ENCODE measurements around the gene FPR2.
"Not testable (repeated sequence)": the region's sequence is repeated elsewhere in the genome, so short reads cannot be mapped to it uniquely, and the experiment has no call there.

FPR2 gene

DNA sequence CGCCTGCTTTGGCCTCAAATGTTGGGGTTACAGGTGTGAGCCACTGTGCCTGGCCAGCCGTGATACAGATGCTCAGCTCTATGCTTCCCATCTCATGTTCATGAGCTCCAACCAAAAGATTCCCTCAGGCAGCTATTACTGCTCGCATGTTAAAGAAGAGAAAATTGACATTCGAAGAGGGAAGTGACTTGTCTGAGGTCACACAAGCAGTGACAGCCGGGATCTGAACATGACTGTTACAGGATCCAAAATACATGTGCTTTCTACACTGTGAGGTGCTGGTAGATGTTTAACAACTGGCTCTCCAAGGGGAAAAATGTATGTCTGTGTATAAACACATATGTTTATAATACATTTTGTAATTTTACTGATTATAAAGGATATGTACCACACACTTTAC, 20.6 kb upstream of the FPR2 start:
- DNase-seq = no peak

DNA sequence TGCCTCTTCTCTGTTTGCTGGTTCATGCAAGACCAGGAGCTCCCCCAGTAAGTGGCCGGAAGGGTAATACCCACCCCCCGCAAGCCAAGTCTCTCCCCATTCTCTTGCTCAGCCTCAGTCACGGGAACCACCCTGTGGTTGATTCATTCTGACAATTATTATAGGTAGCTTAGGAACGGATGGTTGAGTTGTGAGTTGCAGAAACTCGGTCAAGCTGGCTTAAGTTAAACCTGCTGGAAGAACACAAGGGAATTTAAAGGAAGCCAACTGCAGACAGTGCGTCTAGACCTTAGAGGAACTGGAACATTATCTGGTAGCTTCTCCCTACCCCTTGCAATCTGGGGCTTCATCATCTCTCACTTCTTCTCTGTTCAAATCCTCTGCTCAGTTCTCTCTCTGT, 18.2 kb upstream of the FPR2 start:
- DNase-seq = no peak

DNA sequence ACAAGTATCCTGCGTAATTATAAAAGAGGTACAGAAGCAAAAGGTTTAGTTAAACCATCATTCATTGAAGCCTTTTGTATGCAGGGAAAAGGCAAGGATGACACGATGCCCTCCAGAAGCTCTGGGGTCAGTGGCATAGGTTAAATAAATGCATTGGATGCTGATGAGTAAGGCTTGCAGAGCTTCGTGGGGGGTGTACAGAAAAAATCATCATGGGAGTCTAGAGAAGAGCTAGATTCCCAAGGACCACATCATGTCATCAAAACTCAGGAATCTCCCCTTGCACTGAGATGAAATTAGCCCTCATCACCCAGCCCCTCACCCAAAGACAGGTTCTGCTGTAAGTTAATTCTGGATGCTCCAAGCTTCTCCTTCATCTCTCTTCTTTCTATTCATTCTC, 17.6 kb upstream of the FPR2 start:
- no peak for DNase-seq

DNA sequence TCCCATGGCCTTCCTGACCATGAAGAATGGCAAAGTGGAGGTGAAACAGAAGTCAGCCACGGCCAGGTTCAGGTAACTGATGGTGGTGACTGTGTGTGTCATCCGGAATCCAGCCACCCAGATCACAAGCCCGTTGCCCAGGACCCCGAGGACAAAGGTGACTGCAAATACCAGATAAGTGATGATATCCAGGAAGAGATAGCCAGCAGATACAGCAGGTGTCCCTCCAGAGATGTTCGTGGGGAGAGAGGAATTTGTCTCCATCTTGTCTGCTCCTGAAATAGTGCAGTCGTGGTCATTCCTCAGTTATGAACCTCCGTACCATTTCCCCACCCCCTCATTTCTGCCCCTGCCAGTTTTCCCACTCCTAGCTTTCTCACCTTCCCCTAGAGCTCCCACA, 14.2 kb upstream of the FPR2 start:
- no peak for DNase-seq

DNA sequence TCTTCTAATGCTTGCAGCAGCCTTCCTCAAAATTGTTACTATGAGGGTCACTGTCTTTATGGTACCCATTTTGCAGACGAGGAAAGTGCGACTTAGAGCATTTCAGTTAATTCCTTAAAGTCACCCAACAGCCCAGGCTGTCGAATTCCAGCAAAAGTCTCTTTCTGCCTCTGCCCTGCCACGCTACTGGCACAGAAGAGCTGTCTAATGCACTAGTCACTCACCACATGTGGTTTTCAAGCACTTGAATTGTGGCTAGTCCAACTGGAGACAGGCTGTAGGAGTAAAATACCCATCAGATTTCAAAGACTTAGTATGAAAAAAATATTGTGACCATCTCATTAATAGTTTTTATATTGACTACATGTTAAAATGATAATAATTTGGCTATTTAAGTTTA, 11.0 kb upstream of the FPR2 start:
- DNase-seq = no peak

DNA sequence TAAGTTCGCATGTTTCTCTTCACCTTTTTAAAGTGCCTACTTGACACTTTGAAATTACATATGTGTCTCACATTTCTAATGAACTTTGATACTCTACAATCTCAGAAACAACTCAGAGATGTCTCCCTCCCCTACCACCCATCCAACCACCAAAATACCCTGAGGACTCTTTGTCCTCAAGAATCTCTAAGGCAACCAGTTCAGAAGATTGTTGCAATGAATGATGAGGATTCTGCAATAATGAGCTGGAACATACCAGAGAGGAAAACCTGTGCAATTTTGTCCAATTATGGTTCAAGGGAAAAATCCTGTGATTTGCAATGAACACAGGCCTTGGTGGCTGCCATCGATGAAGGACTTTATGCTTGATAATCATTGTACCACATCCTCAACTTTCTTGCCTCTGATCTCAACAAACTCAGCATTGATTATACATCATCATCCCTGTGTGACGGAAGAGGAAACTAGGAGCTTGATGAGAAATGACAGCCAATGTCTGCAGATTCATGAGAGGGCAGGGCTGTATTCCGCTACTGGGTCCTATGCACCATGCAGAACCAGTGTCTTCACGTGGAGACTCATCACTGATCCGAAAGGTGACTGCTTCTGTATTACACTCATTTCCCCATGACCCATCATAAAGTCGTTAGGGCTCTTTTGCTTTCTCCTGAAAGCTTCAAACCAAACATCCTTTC, 10.4 kb upstream of the FPR2 start:
- no peak for DNase-seq

DNA sequence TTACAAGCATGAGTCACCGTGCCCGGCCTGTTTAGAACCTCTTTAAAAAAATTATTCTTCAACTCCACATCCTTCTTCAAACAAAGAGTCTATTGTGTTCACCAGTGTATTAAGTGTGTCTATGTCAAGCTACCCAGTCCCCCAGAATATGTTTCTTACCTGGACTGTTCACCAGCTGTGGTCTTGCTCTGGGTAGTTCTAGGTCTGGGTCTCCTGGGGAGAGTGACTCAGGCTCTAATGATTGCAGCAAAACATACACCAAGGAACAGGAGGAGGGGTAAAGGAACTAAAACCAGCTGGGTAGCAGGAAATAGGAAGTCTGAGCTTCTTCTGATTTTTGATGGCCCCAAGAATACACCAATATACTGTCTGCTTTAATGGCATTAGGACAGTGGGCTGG, 9.3 kb upstream of the FPR2 start, which contains the start of gene FPR1:
Gene FPR1 (minus strand): TSS at position 224 of the 400 bp plus-strand sequence. CDS start 4,884 bp downstream, outside the sequence.
- no peak for DNase-seq

DNA sequence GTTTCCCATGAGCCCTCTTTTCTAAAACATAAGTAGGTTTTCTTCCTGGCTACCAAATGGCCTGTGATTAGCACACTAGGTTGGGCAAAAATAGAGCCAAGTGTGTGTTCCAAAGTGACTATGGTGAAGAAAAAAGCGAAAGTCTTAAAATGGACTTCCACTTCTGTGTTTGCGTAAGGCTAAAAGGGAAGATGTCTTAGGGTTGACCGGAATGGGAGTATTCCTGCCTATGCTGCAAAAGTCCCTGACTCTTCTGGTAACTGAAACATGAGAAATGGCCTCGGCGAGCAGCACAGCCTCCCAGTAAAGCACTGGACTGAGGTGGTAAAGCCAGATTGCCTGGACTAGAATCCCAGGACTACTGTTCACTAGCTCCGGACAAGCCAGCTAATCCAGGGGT, 6.9 kb upstream of the FPR2 start:
- no peak for DNase-seq

DNA sequence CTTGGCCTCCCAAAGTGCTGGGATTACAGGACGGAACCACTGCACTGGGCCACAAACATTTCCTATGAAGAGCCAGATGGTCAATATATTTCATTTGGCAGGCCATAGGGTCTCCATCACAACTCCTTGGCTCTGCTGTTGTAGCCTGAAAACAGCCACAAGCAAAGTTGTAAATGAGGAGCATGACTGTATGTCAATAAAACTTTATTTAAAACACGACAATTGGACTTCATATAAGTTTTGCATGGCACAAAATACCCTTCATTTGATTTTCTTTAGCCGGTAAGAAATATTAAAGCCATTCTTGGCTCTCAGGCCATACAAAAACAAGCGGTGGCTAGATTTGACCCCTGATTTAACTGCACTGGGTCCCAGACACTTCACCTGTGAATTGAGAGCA, 6.2 kb upstream of the FPR2 start:
- DNase-seq = no peak

DNA sequence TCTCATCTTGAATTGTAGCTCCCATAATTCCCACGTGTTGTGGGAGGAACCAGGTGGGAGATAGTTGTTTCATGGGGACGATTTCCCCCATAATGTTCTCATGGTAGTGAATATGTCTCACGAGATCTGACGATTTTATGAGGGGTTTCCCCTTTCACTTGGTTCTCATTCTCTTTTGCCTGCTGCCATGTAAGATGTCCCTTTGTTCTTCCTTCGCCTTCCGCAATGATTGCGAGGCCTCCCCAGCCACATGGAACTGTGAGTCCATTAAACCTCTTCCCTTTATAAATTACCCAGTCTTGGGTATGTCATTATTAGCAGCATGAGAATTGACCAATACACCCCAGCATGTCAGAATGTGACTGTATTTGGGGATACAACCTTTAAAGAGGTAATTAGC, 5.4 kb upstream of the FPR2 start:
- DNase-seq = no peak

DNA sequence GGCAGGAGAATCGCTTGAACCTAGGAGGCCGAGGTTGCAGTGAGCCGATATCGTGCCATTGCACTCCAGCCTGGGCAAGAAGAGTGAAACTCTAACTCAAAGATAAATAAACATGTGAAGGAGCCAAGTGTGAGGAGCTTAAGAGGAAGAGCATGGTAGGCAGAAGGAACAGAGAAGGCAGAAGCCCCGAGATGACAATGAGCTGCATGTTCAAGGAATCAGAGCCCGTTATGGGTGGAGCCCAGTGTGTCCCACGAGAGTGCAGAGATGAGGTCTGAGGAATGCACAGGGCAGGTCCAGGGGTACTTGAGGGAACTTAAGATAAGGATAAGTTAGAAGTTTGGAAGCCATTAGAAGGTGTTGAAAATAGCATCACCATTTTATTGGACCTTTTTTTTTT, 716 bp downstream of the FPR2 start:
- no peak for DNase-seq

DNA sequence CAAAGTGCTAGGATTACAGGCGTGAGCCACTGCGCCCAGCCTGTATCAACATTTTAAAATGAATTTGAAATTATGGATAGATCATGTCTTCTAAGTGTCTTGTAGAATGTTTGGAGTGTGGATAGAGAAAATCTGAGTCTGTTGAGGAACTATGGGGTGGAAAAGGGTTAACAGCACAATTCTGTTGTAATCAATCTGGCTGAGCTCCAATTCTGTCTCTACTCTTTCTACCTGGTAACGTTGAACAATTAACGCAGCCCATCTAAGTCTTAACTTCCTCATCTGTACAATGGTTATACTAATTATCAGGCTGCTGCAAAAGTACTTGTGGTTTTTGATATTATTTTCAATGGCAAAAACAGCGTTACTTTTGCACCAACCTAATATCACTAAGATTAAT, 4.1 kb downstream of the FPR2 start:
- DNase-seq = no peak

DNA sequence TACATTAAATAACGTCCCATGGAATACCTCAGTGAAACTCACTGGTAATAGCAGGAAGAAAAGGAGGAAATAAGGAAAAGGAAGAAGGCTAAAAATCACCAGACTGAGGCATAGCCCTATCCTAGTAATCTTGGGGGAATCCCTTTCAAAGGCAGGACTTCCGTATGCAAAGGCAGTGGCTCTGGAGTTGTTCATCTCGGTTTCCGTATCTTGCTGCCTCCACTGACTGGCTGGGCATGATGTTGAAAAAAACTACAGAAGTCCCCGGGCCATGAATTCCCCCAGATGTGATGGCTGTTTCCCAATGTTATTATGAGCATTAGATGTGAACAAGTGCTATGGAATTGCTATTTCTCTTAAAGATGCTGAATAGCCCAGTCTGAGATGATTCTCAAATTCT, 5.5 kb downstream of the FPR2 start:
- no peak for DNase-seq

DNA sequence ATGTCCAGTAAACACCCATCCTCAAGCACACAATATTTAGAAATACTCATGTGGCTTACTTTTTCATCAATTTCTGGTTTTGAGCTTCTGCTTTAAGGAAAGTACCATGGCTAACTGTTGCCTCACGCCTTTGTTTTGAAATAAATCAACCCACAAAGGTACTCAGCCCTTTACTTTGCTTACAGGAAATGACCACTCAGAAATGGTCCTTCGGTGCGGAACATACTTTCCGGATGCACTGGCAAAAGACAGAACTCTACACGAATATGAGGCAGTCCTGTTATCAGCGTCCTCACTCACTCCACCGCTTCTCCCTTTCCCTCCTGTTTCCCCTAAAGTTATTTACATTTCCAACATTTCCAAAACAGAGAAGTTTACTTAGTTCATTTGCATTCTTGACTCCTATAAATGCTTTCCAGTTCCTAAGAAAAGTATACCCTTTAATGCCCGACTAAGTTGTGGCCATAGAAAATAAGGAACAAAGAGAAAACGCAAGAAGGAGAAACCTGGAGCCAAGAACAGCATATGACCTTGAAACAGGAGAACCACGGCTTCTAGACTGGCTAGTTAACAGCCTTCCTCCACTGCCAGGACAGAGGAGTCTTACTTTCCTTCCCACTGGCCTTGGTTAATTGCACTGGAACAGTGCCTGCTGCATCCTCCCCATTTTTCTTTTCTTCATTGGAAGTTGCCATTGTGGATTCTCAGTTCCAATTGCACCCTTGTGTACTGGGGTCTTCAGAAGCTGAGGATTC, 10.6 kb downstream of the FPR2 start:
- DNase-seq = no peak

DNA sequence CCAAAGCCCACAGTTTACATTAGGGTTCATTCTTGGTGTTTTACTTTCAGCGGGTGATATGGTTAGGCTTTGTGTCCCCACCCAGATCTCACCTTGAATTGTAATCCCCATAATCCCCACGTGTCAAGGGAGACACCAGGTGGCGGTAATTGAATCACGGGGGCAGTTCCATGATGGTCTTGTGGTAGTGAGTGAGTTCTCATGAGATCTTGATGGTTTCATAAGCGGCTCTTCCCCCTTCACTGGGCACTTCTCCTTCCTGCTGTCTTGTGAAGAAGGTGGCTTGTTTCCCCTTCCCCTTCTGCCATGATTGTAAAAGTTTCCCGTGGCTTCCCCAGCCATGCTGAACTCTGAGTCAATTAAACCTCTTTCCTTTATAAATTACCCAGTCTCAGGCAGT, 12.0 kb downstream of the FPR2 start:
- DNase-seq = no peak

DNA sequence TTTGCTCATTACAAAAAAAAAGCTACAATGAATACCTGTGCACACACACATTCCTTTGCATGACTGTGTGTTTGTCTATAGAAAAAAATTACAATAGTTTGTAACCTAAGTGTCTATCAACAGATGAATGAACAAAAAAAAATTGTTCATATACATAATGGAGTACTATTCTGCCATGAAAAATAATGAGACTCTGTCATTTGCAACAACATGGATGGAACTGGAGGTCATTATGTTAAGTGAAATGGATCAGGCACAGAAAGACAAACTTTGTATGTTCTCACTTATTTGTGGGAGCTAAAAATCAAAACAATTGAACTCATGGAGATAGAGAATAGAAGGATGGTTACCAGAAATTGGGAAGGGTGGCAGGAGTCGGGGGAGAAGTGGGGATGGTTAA, 15.6 kb downstream of the FPR2 start:
- DNase-seq = not testable (repeated sequence)

DNA sequence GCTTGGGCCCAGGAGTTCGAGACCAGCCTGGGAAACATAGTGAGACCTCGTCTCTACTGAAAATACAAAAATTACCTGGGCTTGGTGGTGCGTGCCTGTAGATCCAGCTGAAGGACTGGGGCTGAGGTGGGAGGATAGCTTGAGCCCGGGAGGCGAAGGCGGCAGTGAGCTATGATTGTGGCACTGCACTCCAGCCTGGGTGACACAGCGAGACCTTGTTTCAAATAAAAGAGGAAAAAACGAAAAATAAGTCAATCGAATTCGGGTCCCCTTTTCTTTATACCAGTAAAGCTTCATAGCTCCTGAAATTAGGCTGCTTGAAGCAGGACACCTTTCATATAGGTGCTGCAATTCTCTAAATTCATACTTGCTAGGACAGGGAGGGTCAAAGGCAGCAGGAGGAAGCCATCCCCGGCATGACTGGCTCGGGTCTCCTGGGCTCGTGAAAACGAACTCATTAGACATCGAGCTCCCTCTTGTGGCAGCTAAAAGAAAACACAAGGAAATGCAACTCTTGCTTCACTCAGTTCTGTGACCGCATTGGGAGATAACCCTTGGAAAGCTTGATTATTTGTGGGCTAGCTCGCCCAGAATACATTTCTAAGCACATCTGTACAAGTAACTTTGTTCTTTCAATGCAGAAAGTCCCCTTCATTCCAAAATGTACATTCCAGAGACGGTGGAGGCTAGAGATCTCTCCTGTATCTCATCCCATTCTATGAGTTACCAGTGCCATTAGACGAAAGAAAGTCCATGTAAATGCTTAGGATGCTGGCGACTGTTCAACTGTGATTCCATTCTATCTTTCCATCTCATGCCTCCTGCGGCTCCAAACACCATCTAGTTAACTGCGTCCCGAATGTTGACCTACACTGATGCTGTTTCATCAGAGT, 16.8 kb downstream of the FPR2 start:
- DNase-seq = peak; percentile 10

DNA sequence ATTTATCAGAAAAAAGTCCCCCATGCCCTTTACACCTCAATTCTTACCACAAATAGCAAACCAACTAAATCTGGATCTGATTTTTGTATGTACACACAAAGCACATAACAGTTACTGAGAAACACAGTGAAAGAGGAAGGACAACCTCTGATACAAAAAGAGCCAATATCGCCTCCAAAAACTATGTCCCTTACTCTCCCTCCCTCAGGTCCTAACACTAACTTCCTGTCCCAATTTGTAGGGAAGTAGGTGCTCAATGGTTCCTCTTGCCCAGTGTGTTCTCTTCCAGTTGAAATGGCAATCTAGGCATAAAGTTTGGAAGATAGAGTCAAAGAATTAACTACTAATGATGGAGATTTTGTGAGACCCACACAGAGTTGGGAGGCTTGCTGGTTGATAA, 18.2 kb downstream of the FPR2 start:
- DNase-seq = no peak

DNA sequence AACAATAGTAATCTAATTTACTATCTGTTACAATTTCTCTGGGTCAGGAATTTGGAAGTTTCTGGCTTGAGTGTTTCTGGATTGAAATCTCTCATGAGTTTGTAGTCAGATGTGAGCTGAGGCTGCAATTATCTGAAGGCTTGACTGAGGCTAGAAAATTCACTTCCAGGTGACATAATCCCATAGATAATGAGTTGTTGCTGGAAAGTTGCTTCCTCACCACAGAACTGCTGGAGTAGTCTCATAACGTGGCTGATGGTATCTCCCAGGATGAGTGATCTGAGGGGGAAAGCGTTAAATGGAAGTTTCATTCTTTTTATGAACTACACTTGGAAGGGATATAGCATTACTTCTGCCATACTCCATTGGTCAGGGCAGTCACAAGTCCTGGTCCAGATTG, 18.7 kb downstream of the FPR2 start:
- DNase-seq = no peak

DNA sequence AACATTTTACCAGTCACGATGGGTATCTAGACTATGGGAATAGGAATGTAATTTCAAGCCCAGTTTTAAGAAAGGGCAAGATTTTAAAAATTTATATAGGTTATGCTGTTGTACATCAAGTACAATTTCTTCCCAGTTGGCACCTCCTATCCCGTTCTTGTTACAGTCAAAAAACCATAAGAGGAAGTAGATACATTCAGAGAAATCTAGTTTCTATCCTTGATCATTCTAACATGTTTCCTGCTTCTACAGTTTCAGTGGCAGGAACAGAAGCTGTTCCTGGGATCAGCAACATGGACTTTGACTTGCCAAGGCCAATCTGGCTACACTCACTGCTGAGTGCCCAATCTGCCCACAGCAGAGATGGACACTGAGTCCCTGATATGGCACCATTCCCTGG, 19.3 kb downstream of the FPR2 start:
- DNase-seq = no peak

DNA sequence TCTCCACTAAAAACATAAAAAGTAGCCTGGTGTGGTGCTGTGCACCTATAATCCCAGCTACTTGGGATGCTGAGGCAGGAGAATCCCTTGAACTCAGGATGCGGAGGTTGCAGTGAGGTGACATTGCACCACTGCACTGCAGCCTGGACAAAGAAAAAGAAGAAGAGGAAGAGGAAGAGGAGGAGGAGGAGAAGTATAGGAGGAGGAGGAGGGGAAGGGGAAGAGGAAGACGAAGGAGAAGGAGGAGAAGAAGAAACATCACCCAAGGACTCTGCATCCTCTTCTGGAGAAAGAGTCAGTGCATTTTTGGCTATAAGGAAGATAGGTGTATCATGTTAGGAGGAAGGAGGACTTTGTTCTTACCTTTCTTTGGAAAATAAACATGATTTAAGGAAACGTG, 21.0 kb downstream of the FPR2 start:
- no peak for DNase-seq

DNA sequence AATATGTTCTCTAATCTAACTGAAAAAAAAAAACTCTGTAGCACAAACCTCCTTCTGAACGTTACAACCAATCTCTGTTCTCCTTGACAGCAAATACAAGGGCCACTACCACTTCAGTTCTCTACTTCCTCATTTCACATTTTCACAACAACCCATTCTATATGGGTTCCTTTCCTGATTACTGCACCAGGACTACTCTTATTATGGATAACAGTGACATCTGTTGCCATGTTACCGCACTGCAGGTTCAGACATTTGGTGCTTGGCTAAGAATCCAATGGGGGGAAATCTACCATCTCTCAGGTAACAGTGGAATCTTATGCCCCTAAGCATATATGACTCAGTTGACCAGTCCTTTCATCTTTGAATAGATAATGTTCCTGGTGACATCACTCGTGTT, 22.4 kb downstream of the FPR2 start:
- no peak for DNase-seq

DNA sequence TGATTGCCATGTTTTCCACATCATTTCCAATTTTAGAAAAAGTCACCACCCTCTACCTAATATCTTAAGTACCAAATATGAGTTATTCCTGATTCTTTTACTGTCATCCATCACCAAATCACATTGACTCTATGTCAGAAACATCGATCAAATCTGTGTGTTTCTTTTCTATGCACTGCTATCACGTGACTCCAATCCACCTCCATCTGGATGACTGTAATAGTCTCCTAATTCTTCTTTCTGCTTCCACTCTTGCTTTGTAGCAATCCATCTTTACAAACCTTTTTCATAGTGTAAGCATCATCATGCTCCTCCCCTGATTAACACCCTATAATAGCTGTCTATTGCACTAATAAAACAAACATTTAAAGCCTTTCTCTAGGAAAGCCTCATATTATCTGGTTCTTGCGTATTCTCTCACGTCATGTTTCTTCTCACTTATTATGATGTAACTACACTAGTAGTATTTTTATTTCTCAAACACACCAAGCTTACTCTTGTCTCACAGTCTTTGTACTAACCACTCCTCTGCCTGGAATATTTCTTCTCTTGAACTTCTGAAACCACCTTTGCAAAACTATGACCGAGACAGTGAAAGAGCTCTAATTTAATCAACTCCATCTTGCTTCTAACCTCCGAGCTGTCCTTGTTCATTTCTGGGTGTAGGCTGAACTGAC, 23.3 kb downstream of the FPR2 start:
- DNase-seq = no peak

Measured in central memory CD4-positive, alpha-beta T cell (primary cell).